Hepatocyte (in vitro differentiated cells): ENCODE data around the gene RNU1-1. TPM values are rescaled to one million over a fixed set of nuclear protein-coding genes. Genes with fewer than 3 reads are reported as not detected.
"Not testable (repeated sequence)": the region's sequence is repeated elsewhere in the genome, so short reads cannot be mapped to it uniquely, and the experiment has no call there.

ENCODE experiments used
- DNase-seq: peaks from one replicate; pipeline ENCODE4 v3.0.0-alpha.2; 2016; ENCODE audit warnings: low spot score
- H2AFZ ChIP-seq: fragments of 200-600 bp; sonication (generic); 2 replicates; pipeline ENCODE4 v1.6.0; 2016; ENCODE audit warnings: antibody characterized with exemption, mild to moderate bottlenecking
- H3K27ac ChIP-seq: fragments of 200-600 bp; sonication (generic); 2 replicates; pipeline ENCODE4 v1.5.1; 2016; ENCODE audit warnings: mild to moderate bottlenecking
- H3K27me3 ChIP-seq: fragments of 200-600 bp; sonication (generic); 2 replicates; pipeline ENCODE4 v1.6.1; 2016
- H3K36me3 ChIP-seq: fragments of 200-600 bp; sonication (generic); replicated peaks from 2 replicates; pipeline ENCODE4 v1.5.1; 2016; ENCODE audit warnings: low read depth; ENCODE audit not compliant: insufficient read depth
- H3K4me1 ChIP-seq: fragments of 200-600 bp; sonication (generic); 2 replicates; pipeline ENCODE4 v1.5.1; 2016; ENCODE audit warnings: mild to moderate bottlenecking, moderate library complexity; ENCODE audit not compliant: insufficient read depth
- H3K4me2 ChIP-seq: fragments of 200-600 bp; sonication (generic); 2 replicates; pipeline ENCODE4 v1.6.0; 2016
- H3K4me3 ChIP-seq: fragments of 200-600 bp; sonication (generic); 2 replicates; pipeline ENCODE4 v1.5.1; 2016; ENCODE audit warnings: mild to moderate bottlenecking
- H3K79me2 ChIP-seq: fragments of 200-600 bp; sonication (generic); 2 replicates; pipeline ENCODE4 v1.6.0; 2017; ENCODE audit warnings: mild to moderate bottlenecking
- H3K9me2 ChIP-seq: fragments of 200-600 bp; sonication (generic); replicated peaks from 2 replicates; pipeline ENCODE4 v1.6.0; 2017; ENCODE audit warnings: mild to moderate bottlenecking; ENCODE audit not compliant: insufficient read depth
- H3K9me3 ChIP-seq: fragments of 200-600 bp; sonication (generic); 2 replicates; pipeline ENCODE4 v1.5.1; 2016; ENCODE audit warnings: low read depth, mild to moderate bottlenecking
- H4K20me1 ChIP-seq: fragments of 200-600 bp; sonication (generic); 2 replicates; pipeline ENCODE4 v1.6.0; 2016; ENCODE audit warnings: mild to moderate bottlenecking; ENCODE audit not compliant: insufficient read depth, poor library complexity, severe bottlenecking
- WGBS: methylation state at CpG from one replicate; pipeline ENCODE4 v1.1.6; 2016; ENCODE audit warnings: low lambda C conversion rate; ENCODE audit errors: missing lambda C conversion rate; 5-methylcytosine and 5-hydroxymethylcytosine counted together
- polyA plus RNA-seq: library from polyadenylated mRNA; unstranded; fragments of >200 nt; fragmentation: Nextera tagmentation; extraction: Ambion mirVana; gene quantifications from 2 replicates; pipeline ENCODE4 v1.2.1, GENCODE V29; 2016
- total RNA-seq: library from RNA; depleted of rRNA; stranded (reverse); fragments of >200 nt; gene quantifications from 2 replicates; pipeline ENCODE4 v1.2.3, GENCODE V29; 2014

RNU1-1 gene
- total RNA-seq = under 0.01 TPM in 2 replicates
- polyA plus RNA-seq = not detected in 2 replicates

GRCh38 chr1:16514107-16515055 lies at the start of gene RNU1-1:
Gene RNU1-1 (minus strand): TSS chr1:16514285.
- Histone ChIP-seq H3K4me3 (peak within 1 kb of the TSS; percentile 62), H3K27ac (peak within 1 kb of the TSS; percentile 96), H3K4me2 (peak within 1 kb of the TSS; percentile 75), H2AFZ (peak within 1 kb of the TSS; percentile 67)
- peak; percentile 78 for DNase-seq
- H3K27me3 ChIP-seq, H3K9me3 ChIP-seq, H3K4me1 ChIP-seq, H3K79me2 ChIP-seq, H3K36me3 ChIP-seq, H3K9me2 ChIP-seq, H4K20me1 ChIP-seq: not testable (repeated sequence)
- 3% methylated on average over 39 of the region's 40 CpGs for WGBS

- H2AFZ ChIP-seq, H4K20me1 ChIP-seq, H3K36me3 ChIP-seq, H3K4me3 ChIP-seq, H3K27ac ChIP-seq, H3K9me3 ChIP-seq, H3K79me2 ChIP-seq, H3K4me1 ChIP-seq, H3K4me2 ChIP-seq, H3K9me2 ChIP-seq, DNase-seq, H3K27me3 ChIP-seq: not testable (repeated sequence)
- WGBS = 75% methylated on average over 4 of the region's 4 CpGs
Observed at GRCh38 chr1:16561035-16561434, 47.0 kb upstream of the RNU1-1 start.

DNA sequence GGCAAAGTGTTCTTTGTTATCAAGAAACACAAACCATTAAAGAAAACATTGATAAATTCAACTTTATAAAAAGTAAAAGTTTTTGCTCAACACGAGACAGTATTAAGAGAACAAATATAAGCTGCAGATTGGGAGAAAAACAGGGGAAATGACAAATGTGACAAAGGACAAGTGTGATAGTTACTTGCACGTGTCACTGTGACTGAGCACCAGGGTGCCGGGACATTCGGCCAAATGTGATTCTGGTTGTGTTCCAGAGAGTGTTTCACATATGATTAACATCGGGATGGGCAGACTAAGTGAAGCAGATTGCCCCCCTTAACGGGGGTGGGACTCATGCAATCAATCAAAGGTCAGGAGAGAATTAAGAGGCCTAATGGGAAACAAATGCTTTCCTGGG lies 46.4 kb upstream of the RNU1-1 start:
- 64% methylated on average over 6 of the region's 6 CpGs for WGBS
- not testable (repeated sequence) for H3K79me2 ChIP-seq, H3K9me2 ChIP-seq, H3K9me3 ChIP-seq, H3K4me3 ChIP-seq, H3K4me2 ChIP-seq, DNase-seq, H3K36me3 ChIP-seq, H4K20me1 ChIP-seq, H3K27ac ChIP-seq, H3K4me1 ChIP-seq, H2AFZ ChIP-seq, H3K27me3 ChIP-seq

- H3K4me3 ChIP-seq, H3K4me2 ChIP-seq, H3K9me2 ChIP-seq, H3K79me2 ChIP-seq, DNase-seq, H4K20me1 ChIP-seq, H3K4me1 ChIP-seq, H3K27me3 ChIP-seq, H2AFZ ChIP-seq, H3K9me3 ChIP-seq, H3K36me3 ChIP-seq, H3K27ac ChIP-seq: not testable (repeated sequence)
- no CpG with 5 or more reads among the region's 5 CpGs for WGBS
Observed at GRCh38 chr1:16559688-16560087, 45.6 kb upstream of the RNU1-1 start.

- not testable (repeated sequence) for H3K79me2 ChIP-seq
- 93% methylated on average over 3 of the region's 3 CpGs for WGBS
Observed at GRCh38 chr1:16557034-16557433, 42.9 kb upstream of the RNU1-1 start.

GRCh38 chr1:16553244-16553643 lies 39.2 kb upstream of the RNU1-1 start:
- H2AFZ ChIP-seq, H3K4me2 ChIP-seq, H3K4me3 ChIP-seq, H4K20me1 ChIP-seq, H3K27me3 ChIP-seq, H3K36me3 ChIP-seq, H3K9me3 ChIP-seq, H3K4me1 ChIP-seq, H3K27ac ChIP-seq, H3K79me2 ChIP-seq, H3K9me2 ChIP-seq, DNase-seq: not testable (repeated sequence)
- 90% methylated on average over 9 of the region's 11 CpGs for WGBS

More at GRCh38 chr1:16557034-16557433, 42.9 kb upstream of the RNU1-1 start:
- H4K20me1 ChIP-seq, H3K27ac ChIP-seq, H2AFZ ChIP-seq, H3K9me3 ChIP-seq, H3K27me3 ChIP-seq, H3K4me2 ChIP-seq, H3K9me2 ChIP-seq, H3K4me3 ChIP-seq, DNase-seq, H3K36me3 ChIP-seq, H3K4me1 ChIP-seq: not testable (repeated sequence)

DNA sequence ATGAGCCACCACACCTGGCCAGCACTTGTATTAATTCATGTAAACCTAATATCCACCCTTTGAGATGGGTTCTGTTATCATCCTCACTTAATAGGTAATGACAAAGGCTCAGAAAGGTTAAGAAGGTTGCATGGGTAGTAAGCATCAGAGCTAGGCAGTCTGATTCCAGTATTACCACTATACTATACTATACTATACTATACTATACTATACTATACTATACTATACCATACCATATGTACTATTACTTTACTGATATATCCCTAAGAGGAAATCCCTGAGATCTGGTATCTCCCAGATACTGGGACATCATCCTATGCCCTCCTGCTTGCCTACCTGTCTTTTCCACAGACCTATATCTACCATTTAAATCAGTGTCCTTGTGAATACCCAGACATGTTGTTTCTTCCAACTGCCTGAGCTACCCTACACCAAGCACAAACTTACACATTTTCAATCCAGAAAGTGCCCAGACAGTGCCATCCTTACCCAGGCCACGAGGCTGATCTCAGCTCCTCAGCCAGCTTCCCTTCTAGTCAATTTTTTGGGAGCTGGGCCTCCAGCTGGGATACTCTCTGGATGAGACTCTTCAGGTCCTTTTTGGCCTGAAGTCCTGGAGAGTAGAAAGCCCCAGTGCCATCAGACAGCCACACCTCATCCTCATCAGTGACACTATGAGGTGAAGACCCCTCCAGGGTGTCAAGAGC lies 36.3 kb upstream of the RNU1-1 start:
- H3K4me1 ChIP-seq, H3K27ac ChIP-seq, H3K79me2 ChIP-seq, H3K4me3 ChIP-seq, H4K20me1 ChIP-seq, H3K4me2 ChIP-seq, DNase-seq, H3K9me2 ChIP-seq, H2AFZ ChIP-seq, H3K36me3 ChIP-seq, H3K27me3 ChIP-seq, H3K9me3 ChIP-seq: not testable (repeated sequence)
- 79% methylated on average over 1 of the region's 1 CpG for WGBS

DNA sequence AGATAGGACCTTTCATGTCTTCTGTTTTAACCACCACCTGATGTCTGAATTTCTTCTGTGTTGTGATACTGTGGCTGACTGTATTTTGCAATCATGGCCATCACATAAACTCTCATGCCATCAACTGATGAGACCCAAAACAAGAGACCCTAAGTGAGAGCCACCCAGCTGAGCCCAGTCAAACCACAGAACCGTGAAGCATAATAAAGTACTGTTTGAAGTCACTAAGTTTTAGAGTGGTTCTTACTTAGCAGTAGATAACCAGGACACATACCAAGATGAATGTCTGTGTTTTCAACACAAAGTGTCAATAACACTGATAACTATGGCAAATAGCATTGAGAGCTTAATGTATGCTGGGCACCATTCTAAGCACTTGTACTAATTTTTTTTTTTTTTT lies 35.5 kb upstream of the RNU1-1 start:
- H3K4me1 ChIP-seq = not testable (repeated sequence)

More for the DNA sequence above, 35.5 kb upstream of the RNU1-1 start:
- not testable (repeated sequence) for H2AFZ ChIP-seq, H3K9me2 ChIP-seq, H4K20me1 ChIP-seq, H3K4me2 ChIP-seq, H3K79me2 ChIP-seq, H3K27me3 ChIP-seq, DNase-seq, H3K4me3 ChIP-seq, H3K36me3 ChIP-seq, H3K9me3 ChIP-seq, H3K27ac ChIP-seq
- 56% methylated on average over 1 of the region's 1 CpG for WGBS
